ENCODE measurements around the gene R3HCC1L. TPM values are rescaled to one million over a fixed set of nuclear protein-coding genes. Genes with fewer than 3 reads are reported as not detected.

R3HCC1L gene
- total RNA-seq, 1 experiment from 2014 or later: 16.2 TPM

DNA sequence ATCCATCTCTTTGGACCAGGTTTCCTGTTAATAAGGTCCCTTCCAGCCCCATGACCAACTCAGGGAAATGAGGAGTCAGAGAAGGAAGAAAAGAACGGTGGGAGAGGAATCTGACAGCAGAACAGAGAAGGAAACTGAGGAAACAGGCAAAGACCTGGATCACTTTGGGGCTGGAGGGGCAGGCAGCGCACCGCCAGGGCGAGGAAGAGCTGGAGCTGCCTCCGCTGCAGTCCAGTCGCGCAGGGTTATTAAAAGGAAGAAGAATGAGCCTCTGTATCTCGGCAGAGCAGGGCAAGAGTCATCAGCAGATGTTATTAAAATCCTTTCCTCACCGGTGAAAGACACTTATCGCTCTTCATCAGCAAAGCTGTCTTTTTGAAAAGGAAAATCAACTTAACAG lies 37.7 kb upstream of the R3HCC1L start:
- DNase-seq (ENCODE audit: low spot score): no peak
- Histone ChIP-seq H3K4me1 (ENCODE audit: insufficient read depth, low read length, poor library complexity, severe bottlenecking) (peaks cover 6% of the 10 kb centered on the region), H3K4me3 (ENCODE audit: low read depth, low read length, poor library complexity, severe bottlenecking) (no peak overlapping the region), H3K27ac (ENCODE audit: low read depth, low read length, poor library complexity, severe bottlenecking) (no peak overlapping the region), H3K27me3 (replicated peaks; ENCODE audit: insufficient read depth, low read depth, low read length, poor library complexity) (peaks cover 33% of the 10 kb centered on the region), H3K9me3 (ENCODE audit: low read depth, low read length, poor library complexity, severe bottlenecking) (no peaks in the 10 kb centered on the region), H3K36me3 (ENCODE audit: insufficient read depth, low read length, poor library complexity, severe bottlenecking) (no peaks in the 10 kb centered on the region)
- ChIA-PET CTCF (no interaction called here), POLR2A (ENCODE audit: low non-redundant PET) (no interaction called here)
- intact Hi-C loops (cut with micrococcal nuclease; ENCODE audit: unreplicated experiment): no loop called here
- BruUV-seq (replicated peaks): no TSS peak
- TF ChIP-seq, protein P1, sequence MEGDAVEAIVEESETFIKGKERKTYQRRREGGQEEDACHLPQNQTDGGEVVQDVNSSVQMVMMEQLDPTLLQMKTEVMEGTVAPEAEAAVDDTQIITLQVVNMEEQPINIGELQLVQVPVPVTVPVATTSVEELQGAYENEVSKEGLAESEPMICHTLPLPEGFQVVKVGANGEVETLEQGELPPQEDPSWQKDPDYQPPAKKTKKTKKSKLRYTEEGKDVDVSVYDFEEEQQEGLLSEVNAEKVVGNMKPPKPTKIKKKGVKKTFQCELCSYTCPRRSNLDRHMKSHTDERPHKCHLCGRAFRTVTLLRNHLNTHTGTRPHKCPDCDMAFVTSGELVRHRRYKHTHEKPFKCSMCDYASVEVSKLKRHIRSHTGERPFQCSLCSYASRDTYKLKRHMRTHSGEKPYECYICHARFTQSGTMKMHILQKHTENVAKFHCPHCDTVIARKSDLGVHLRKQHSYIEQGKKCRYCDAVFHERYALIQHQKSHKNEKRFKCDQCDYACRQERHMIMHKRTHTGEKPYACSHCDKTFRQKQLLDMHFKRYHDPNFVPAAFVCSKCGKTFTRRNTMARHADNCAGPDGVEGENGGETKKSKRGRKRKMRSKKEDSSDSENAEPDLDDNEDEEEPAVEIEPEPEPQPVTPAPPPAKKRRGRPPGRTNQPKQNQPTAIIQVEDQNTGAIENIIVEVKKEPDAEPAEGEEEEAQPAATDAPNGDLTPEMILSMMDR (conservative IDR thresholded peaks at IDR 0.05; ENCODE audit: low read depth, low read length): no peak
- no peak for TF ChIP-seq EZH2 (IDR thresholded peaks at IDR 0.05; ENCODE audit: borderline replicate concordance, low read depth, low read length, poor library complexity, severe bottlenecking)

DNA sequence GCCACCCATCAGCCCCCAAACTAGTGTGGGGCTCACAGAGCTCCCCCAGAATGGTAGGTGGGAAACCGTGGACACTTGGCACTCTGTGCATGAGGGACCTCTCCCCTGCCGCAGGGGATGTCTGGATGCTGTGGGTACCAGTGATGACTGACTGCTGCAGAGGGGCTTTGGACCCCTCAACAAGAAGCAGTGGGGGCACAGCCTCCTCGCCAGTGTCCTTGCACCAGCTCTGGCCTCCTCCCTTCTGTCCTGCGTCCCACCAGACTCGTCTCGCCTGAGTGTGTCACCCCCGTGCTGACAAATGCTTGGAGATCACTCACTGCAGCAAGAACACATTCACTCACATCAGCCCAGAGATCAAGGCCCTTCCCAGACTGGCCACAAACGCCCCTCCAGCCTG lies 37.3 kb upstream of the R3HCC1L start:
- ChIA-PET POLR2A (ENCODE audit: low non-redundant PET) (no interaction called here), CTCF (no interaction called here)
- no peak for TF ChIP-seq EZH2 (IDR thresholded peaks at IDR 0.05; ENCODE audit: borderline replicate concordance, low read depth, low read length, poor library complexity, severe bottlenecking)
- TF ChIP-seq, protein P1 (conservative IDR thresholded peaks at IDR 0.05; ENCODE audit: low read depth, low read length): no peak
- BruUV-seq (replicated peaks): no TSS peak
- no peak overlapping the region for H3K4me3 ChIP-seq (ENCODE audit: low read depth, low read length, poor library complexity, severe bottlenecking)
- intact Hi-C loops (cut with micrococcal nuclease; ENCODE audit: unreplicated experiment): no loop called here
- H3K27me3 ChIP-seq (replicated peaks; ENCODE audit: insufficient read depth, low read depth, low read length, poor library complexity): peaks cover 33% of the 10 kb centered on the region
- no peaks in the 10 kb centered on the region for H3K36me3 ChIP-seq (ENCODE audit: insufficient read depth, low read length, poor library complexity, severe bottlenecking)
- peaks cover 6% of the 10 kb centered on the region for H3K4me1 ChIP-seq (ENCODE audit: insufficient read depth, low read length, poor library complexity, severe bottlenecking)
- DNase-seq (ENCODE audit: low spot score): no peak
- H3K9me3 ChIP-seq (ENCODE audit: low read depth, low read length, poor library complexity, severe bottlenecking): no peaks in the 10 kb centered on the region
- no peak overlapping the region for H3K27ac ChIP-seq (ENCODE audit: low read depth, low read length, poor library complexity, severe bottlenecking)

DNA sequence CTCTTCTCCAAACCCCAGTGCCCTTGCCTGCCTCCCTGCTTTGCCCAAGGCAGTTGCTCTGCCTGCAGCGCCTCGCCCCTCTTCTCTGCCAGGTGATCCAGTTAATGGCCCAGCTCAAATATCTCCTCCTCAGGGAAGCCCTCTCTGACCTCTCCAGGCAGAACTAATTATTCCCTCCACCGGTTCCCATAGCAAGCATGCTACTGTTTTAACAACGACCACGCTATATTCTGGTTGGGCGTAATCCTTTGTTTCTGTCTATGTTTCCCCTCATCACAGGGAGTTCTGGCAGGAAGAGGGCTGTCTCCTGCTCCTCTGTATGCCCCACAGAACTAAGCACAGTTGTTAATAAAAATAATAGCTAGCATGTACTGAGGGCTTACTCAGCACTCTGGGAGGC lies 36.8 kb upstream of the R3HCC1L start:
- Histone ChIP-seq H3K36me3 (ENCODE audit: insufficient read depth, low read length, poor library complexity, severe bottlenecking) (no peaks in the 10 kb centered on the region), H3K4me3 (ENCODE audit: low read depth, low read length, poor library complexity, severe bottlenecking) (no peak overlapping the region), H3K9me3 (ENCODE audit: low read depth, low read length, poor library complexity, severe bottlenecking) (no peaks in the 10 kb centered on the region), H3K27me3 (replicated peaks; ENCODE audit: insufficient read depth, low read depth, low read length, poor library complexity) (peaks cover 33% of the 10 kb centered on the region), H3K27ac (ENCODE audit: low read depth, low read length, poor library complexity, severe bottlenecking) (no peak overlapping the region), H3K4me1 (ENCODE audit: insufficient read depth, low read length, poor library complexity, severe bottlenecking) (peaks cover 6% of the 10 kb centered on the region)
- TF ChIP-seq, protein P1 (conservative IDR thresholded peaks at IDR 0.05; ENCODE audit: low read depth, low read length): no peak
- BruUV-seq (replicated peaks): no TSS peak
- no peak for DNase-seq (ENCODE audit: low spot score)
- intact Hi-C loops (cut with micrococcal nuclease; ENCODE audit: unreplicated experiment): no loop called here
- POLR2A ChIA-PET (ENCODE audit: low non-redundant PET): no interaction called here
- CTCF ChIA-PET: no interaction called here

Measured in A673 (cell line).